Liver (tissue), 3 donors: ENCODE results near the gene LARGE1.

ENCODE experiments used
- GABPA ChIP-seq, 2 donors: IDR thresholded peaks in 1 of 2; conservative IDR thresholded peaks in 1 of 2; 2 replicates each; pipeline ENCODE4 v1.6.1; 2016; ENCODE audit warnings: antibody characterized with exemption in 2 of 2, mild to moderate bottlenecking in 1 of 2, moderate library complexity in 1 of 2
- RAD21 ChIP-seq, 2 donors: IDR thresholded peaks; 2 replicates each; pipeline ENCODE4 v1.6.1; 2016; ENCODE audit warnings: antibody characterized with exemption in 2 of 2, mild to moderate bottlenecking in 2 of 2
- TAF1 ChIP-seq: conservative IDR thresholded peaks from 2 replicates; pipeline ENCODE4 v1.6.1; 2016; ENCODE audit warnings: antibody characterized with exemption, mild to moderate bottlenecking
- TF ChIP-seq, protein P1 (sequence below): fragments of 150-350 bp; IDR thresholded peaks from 2 replicates; pipeline ENCODE4 v1.5.1; 2017; ENCODE audit warnings: improper control_type of control experiment, low read depth, low read length; ENCODE audit not compliant: missing input control
- TF ChIP-seq, protein P2 (sequence below): IDR thresholded peaks from 2 replicates; pipeline ENCODE4 v1.6.1; 2016; ENCODE audit warnings: antibody characterized with exemption, mild to moderate bottlenecking
- TF ChIP-seq, protein P3 (sequence below): IDR thresholded peaks from 2 replicates; pipeline ENCODE4 v1.6.1; 2016; ENCODE audit warnings: antibody characterized with exemption
- donor health status: healthy.
- donor health status: healthy.

DNA sequence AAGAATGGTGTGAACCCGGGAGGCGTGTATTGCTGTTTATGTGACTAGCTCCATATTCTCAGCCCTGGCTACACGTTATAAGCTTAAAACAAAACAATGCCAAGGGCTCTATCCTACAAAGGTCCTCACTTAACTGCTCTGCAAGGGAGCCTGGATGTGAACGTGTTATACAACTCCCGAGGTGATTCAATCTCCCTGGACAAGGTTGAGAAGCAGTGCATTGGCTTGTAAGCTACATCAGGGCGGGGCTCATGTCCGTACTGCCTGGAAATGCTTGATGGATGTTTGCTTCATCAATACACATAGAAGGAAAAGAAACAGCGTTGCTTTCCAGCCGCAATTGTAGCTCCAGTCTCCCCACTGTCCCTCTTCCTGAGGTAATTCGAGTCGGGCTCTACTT, 605.2 kb downstream of the LARGE1 start:
- TF ChIP-seq, protein P1, sequence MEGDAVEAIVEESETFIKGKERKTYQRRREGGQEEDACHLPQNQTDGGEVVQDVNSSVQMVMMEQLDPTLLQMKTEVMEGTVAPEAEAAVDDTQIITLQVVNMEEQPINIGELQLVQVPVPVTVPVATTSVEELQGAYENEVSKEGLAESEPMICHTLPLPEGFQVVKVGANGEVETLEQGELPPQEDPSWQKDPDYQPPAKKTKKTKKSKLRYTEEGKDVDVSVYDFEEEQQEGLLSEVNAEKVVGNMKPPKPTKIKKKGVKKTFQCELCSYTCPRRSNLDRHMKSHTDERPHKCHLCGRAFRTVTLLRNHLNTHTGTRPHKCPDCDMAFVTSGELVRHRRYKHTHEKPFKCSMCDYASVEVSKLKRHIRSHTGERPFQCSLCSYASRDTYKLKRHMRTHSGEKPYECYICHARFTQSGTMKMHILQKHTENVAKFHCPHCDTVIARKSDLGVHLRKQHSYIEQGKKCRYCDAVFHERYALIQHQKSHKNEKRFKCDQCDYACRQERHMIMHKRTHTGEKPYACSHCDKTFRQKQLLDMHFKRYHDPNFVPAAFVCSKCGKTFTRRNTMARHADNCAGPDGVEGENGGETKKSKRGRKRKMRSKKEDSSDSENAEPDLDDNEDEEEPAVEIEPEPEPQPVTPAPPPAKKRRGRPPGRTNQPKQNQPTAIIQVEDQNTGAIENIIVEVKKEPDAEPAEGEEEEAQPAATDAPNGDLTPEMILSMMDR: no peak
- TF ChIP-seq RAD21 (IDR thresholded peaks at IDR 0.05) (no peak), TAF1 (no peak), GABPA (IDR thresholded peaks at IDR 0.05 in 1 of 2, conservative IDR thresholded peaks at IDR 0.05 in 1 of 2) (no peak)
- TF ChIP-seq, protein P2, sequence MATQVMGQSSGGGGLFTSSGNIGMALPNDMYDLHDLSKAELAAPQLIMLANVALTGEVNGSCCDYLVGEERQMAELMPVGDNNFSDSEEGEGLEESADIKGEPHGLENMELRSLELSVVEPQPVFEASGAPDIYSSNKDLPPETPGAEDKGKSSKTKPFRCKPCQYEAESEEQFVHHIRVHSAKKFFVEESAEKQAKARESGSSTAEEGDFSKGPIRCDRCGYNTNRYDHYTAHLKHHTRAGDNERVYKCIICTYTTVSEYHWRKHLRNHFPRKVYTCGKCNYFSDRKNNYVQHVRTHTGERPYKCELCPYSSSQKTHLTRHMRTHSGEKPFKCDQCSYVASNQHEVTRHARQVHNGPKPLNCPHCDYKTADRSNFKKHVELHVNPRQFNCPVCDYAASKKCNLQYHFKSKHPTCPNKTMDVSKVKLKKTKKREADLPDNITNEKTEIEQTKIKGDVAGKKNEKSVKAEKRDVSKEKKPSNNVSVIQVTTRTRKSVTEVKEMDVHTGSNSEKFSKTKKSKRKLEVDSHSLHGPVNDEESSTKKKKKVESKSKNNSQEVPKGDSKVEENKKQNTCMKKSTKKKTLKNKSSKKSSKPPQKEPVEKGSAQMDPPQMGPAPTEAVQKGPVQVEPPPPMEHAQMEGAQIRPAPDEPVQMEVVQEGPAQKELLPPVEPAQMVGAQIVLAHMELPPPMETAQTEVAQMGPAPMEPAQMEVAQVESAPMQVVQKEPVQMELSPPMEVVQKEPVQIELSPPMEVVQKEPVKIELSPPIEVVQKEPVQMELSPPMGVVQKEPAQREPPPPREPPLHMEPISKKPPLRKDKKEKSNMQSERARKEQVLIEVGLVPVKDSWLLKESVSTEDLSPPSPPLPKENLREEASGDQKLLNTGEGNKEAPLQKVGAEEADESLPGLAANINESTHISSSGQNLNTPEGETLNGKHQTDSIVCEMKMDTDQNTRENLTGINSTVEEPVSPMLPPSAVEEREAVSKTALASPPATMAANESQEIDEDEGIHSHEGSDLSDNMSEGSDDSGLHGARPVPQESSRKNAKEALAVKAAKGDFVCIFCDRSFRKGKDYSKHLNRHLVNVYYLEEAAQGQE: no peak
- TF ChIP-seq, protein P3, sequence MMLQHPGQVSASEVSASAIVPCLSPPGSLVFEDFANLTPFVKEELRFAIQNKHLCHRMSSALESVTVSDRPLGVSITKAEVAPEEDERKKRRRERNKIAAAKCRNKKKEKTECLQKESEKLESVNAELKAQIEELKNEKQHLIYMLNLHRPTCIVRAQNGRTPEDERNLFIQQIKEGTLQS: no peak
